ENCODE measurements around the gene TRIM32.

The TRIM32 gene

DNA sequence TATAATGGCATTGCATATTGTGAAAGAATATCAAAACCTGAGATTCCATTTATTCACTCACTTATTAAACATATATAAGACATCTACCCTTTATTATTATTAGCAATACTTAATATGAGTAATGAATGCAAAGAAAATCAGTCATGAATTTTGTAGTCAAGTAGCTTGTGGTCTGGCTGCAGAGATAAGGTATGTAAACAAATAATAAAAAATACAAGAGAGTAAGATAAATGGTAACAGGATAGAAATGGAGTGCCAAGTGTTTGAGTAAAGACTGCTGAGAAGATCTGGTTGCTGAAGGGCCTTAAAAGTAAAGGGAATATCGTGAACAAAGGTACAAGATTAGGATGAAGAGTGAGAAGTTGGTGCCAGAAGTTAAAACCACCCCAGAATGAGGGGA lies 18.4 kb downstream of the TRIM32 start:
- no peak for DNase-seq (ENCODE audit: low read depth in 2 of 2)

GRCh38 chr9:116706310-116707290 lies 19.5 kb downstream of the TRIM32 start:
- no peak for DNase-seq (ENCODE audit: low read depth in 2 of 2)

- DNase-seq (ENCODE audit: low read depth in 2 of 2) = no peak
These were observed 25.7 kb downstream of the TRIM32 start for GRCh38 chr9:116712781-116713180.

DNA sequence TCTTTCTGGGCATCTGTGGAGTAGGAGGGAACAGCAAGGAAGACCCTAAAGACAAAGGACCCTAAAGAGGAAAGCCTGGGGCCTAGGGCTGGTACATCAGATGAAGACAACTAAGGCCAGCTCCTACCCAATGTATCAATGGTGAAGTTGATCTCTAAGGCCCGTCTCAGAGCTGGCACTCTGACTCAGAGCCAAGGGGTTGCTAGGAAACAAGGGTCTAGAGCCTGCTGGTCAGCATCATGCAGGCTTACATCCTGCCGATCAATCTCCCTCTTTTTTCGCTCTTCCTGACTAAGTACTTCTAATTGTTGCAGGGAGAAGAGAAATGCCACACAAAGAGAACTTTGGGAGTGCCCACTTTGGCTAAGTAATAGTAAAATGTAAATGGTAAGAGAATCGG lies 26.2 kb downstream of the TRIM32 start:
- no peak for DNase-seq (ENCODE audit: low read depth in 2 of 2)

- DNase-seq (ENCODE audit: low read depth in 2 of 2) = no peak
These were observed 28.6 kb downstream of the TRIM32 start for GRCh38 chr9:116715751-116716150.

GRCh38 chr9:116716438-116716837 lies 29.3 kb downstream of the TRIM32 start:
- DNase-seq (ENCODE audit: low read depth in 2 of 2) = no peak

DNA sequence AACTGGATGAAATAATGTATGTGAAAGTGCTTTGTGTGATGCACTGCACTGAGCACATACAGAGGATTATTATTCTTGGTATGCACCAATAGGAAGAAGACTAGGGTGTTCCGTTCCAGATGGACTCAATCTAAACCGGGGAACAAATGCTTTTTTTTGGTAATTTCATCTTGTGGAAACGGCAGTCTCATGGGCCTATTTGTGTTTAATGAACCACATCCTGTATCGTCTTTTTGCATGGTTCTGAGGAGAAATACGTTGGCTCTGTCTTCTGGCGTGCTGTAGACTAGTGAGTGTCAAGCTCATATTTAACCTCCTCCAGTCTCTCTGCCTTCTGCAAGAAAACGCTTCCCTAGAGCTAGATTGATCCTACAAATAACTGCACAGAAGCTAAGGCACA lies 30.0 kb downstream of the TRIM32 start:
- no peak for DNase-seq (ENCODE audit: low read depth in 2 of 2)

GRCh38 chr9:116718111-116718510 lies 31.0 kb downstream of the TRIM32 start:
- no peak for DNase-seq (ENCODE audit: low read depth in 2 of 2)

GRCh38 chr9:116720111-116720510 lies 33.0 kb downstream of the TRIM32 start:
- DNase-seq (ENCODE audit: low read depth in 2 of 2) = no peak

GRCh38 chr9:116721411-116721810 lies 34.3 kb downstream of the TRIM32 start:
- DNase-seq (ENCODE audit: low read depth in 2 of 2) = no peak

DNA sequence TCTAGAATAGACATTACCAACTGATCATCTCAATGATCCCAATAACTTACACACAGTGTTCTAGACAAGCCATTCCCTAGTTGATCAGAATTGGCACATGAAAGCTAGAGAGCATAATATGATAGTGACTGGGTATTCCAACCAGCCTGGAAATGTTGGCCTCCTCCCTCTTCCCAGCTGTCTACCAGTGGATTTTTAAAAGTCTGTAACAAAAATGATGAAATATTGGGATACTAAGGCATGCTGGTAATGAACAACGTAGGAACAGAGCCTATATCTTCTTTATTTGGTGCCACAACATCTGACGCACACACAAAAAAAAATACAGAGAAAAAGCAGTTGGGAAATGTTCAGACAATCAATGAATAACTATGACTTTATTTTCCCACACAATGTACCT lies 34.8 kb downstream of the TRIM32 start:
- DNase-seq (ENCODE audit: low read depth in 2 of 2) = no peak

DNA sequence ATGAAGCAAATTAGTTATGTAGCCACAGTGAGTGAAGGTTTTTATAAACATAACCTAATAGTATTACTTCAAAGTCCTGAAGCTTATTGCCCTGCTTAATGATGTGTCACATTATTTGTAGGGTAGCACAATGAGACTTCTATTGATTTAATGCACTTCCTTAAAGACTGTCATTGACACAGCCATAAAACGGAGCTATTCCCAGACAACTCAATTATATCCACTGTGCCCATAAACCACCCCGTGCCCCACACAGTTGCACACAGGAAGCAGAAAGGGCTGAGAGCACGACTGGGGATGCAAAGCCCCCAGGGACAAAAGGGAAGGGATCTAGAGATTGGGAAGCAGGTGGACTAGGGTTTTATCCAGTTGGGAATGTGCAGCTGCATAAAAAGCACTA lies 37.0 kb downstream of the TRIM32 start:
- no peak for DNase-seq (ENCODE audit: low read depth in 2 of 2)

DNA sequence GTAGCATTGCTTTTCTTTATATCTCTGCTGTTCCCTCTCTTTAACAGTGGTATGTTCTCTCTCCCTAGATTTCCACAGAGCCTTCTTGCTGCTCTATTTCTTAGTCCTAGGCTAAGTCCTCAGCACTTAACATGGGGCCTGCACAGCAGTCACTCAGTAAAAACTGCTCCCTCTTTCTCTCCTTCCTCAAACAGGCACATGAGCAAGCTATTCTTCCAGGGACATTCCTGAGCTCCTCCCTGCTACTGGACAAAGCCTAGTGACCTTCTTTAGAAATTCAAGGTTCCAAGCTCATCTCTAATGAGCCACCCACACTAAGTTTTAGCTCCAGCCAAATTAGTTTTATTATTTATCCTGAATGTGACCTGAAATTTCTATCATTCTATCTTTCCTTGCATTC lies 39.5 kb downstream of the TRIM32 start:
- no peak for DNase-seq (ENCODE audit: low read depth in 2 of 2)

GRCh38 chr9:116733010-116733641 lies 46.0 kb downstream of the TRIM32 start:
- DNase-seq (ENCODE audit: low read depth in 2 of 2) = no peak

- no peak for DNase-seq (ENCODE audit: low read depth in 2 of 2)
These were observed 49.5 kb downstream of the TRIM32 start for GRCh38 chr9:116736399-116737151.

DNA sequence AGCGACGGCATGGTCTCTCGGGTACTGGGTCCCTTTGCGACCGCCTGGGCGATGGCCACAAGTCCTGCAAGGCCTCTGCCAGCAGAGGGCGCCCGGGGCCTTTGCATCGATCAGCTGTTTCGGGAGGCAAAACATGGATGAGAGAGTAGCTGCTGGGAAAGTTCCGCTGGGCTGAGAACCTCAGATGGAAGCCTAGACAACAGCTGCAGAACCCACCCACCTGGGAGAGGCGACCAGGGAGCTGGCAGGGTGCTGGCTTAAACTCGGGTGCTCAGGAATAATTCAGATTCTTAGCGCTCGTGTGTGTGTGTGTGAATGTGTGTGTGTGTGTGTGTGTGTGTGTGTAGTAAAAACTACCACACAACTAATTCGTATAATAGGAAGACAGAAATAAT lies 50.0 kb downstream of the TRIM32 start:
- peak; percentile 36 to 44 for DNase-seq (ENCODE audit: low read depth in 2 of 2)

GRCh38 chr9:116741086-116741740 lies 54.1 kb downstream of the TRIM32 start:
- DNase-seq (ENCODE audit: low read depth in 2 of 2) = no peak

GRCh38 chr9:116741742-116742141 lies 54.6 kb downstream of the TRIM32 start:
- DNase-seq (ENCODE audit: low read depth in 2 of 2) = no peak

GRCh38 chr9:116749176-116749575 lies 62.1 kb downstream of the TRIM32 start:
- DNase-seq (ENCODE audit: low read depth in 2 of 2) = no peak

DNA sequence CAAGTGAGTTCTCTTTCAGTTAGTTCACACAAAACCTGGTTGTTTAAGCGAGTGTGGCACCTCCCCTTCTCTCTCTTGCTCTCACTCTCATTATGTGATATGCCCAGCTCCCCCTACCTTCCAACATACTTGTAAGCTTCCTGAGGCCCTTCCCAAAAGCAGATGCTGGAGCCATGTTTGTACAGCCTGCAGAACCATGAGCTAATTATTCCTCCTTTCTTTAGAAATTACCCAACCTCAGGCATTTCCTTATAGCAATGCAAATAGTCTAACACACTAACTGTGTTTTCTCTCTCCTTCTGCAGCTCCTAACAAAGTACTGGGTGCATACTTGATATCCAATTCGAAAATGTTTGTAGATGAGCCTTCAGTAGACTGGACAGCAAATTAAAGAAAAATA lies 62.7 kb downstream of the TRIM32 start:
- DNase-seq (ENCODE audit: low read depth in 2 of 2) = no peak

- no peak for DNase-seq (ENCODE audit: low read depth in 2 of 2)
These were observed 63.4 kb downstream of the TRIM32 start for GRCh38 chr9:116750510-116750909.

Data from stimulated activated CD8-positive, alpha-beta memory T cell treated with anti-CD3 and anti-CD28 coated beads, Interleukin-15, amount 100 ng/mL, for 48 hours (primary cell).